ENCODE measurements around the gene ZBTB11.

DNA sequence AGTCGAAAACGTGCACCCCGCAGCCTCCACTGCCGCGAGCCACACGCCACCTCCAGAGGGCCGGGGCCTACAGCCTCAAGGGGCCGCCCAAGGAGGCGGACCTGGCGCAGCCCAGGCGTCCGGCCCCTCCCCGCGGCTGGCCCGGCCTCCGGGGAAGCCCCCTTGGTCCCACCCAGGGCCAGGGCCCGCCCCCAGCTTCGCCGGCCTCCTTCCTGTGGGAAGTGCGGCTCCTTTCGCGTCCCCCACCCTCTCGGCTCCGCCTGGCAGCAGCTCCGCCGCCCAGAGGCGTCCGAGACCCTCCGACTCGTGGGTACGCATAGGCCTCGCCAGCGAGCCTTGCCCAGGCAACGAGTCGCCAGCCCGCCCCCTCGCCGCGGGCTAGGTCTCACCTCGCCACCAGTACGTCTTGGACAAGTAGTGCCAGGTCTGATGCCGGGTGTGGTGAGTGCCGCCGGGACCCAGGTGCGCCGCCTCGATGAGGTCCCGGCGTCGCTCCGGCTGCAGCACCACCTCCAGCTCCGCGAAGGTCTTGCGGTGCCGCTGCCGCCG lies 642 bp downstream of the ZBTB11 start:
- TF ChIP-seq ZNF24 (IDR thresholded peaks at IDR 0.05) (no peak), KAT2A (conservative IDR thresholded peaks at IDR 0.05; ENCODE audit: control insufficient read depth, low read depth, low read length) (no peak), CTCF (IDR thresholded peaks at IDR 0.05 in 2 of 3, conservative IDR thresholded peaks at IDR 0.05 in 1 of 3; ENCODE audit: control insufficient read depth in 2 of 3, extremely low read depth in 1 of 3, insufficient read depth in 1 of 3, low read depth in 3 of 3, low read length in 3 of 3) (no peak), POLR2AphosphoS5 (IDR thresholded peaks at IDR 0.05; ENCODE audit: low read length) (peak; percentile 70; the same call in 1 of the 2 replicates), ZNF207 (IDR thresholded peaks at IDR 0.05; ENCODE audit: borderline replicate concordance) (0 out of 2 replicates have a peak, but pooled peaks have one; percentile 20), ZNF622 (IDR thresholded peaks at IDR 0.05) (no peak), CREB1 (IDR thresholded peaks at IDR 0.05; ENCODE audit: low read depth) (peak; percentile 78; the same call in 1 of the 2 replicates), SIX5 (IDR thresholded peaks at IDR 0.05; ENCODE audit: low read depth, low read length, severe bottlenecking) (peak; percentile 27), SMC3 (IDR thresholded peaks at IDR 0.05; ENCODE audit: borderline replicate concordance, low read length) (no peak)
